Measurements from ENCODE around the gene TLCD5. TPM values are rescaled to one million over a fixed set of nuclear protein-coding genes. Genes with fewer than 3 reads are reported as not detected.

The TLCD5 gene
- total RNA-seq, 4 donors from 2014 or later = 6.3 to 9.4 (median 8.2) TPM

DNA sequence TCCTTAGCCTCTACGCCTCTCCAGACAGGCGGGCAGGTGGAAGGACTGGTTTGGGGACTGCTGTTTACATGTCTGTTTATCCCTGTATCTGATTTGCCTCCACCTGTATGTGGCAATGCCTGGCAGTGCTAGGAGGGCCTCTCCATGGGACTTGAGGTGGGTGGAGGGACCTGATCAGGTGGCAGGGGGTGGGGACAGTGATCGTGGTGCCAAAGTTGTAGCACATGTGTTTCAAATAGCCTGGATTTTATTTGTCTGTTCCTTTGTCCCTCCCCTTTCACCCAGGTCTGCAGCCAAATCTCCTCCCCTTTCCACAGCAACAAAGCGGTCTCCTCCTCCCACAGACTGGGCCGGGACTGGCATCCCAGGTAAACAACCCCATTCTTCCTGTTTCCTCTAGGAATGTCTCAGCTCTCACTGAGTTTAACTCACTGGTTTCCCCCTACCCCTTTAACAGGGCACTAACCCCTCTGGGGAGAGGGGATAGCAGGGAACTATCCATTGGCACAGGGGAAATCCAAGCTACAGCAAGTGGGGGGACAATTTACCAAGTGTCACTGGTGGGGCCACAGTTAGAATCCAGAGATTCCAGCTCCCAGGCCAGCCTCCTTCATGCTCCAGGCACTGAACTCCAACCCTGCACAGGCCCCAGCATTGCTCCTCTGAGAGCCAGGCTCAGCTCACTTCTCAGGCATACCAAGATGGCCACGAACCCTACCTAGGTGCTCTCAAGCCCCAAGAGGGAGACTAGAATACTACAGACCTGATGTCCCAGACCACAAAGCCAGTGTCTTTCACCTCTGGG, 22.9 kb upstream of the TLCD5 start:
- no peak overlapping the region for H3K4me3 ChIP-seq
- H3K9me3 ChIP-seq = no peaks in the 10 kb centered on the region
- H3K27ac ChIP-seq = no peak overlapping the region
- H3K4me1 ChIP-seq = peaks cover 0 to 21% (median 0%) of the 10 kb centered on the region in 4 donors
- peaks cover 0 to 3% of the 10 kb centered on the region in 2 donors for H3K27me3 ChIP-seq
- TF ChIP-seq EP300 (IDR thresholded peaks at IDR 0.05) (no peak), CTCF (IDR thresholded peaks at IDR 0.05) (no peak), POLR2A (IDR thresholded peaks at IDR 0.05) (no peak)
- DNase-seq (ENCODE audit: low spot score in 2 of 2) = no peak
- no peaks in the 10 kb centered on the region for H3K36me3 ChIP-seq
- 62 to 74% methylated on average over 6 of the region's 6 CpGs for WGBS, 2 donors

DNA sequence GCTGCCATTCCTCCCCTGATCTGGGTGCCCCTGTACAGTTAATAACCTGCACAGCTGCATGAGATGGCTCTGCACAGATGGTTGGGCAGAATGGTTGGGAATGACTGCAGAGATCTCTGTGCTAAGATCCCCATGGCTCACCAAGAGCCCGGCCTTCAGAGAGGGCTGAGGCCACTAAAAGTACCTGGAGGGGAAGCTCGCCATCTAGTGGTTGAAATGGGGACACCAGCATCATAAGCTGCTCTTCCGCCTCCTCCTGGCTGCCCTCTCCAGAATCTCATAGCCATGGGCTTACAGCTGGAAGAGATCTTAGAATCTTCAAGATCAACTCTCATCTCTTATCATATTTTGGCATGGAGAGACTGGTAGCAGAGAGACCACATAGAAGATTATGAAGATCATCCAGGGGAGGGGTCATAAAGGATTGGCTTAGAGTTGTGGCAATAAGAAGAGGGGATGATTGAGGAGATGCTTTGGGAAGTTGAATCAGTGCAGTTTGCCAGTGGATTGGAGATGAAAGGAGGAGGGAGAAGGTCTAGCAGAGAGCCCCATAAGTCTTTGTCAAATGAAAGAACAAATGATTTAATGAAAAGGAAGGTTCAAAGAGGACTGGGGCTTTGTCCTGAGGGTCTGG, 22.0 kb upstream of the TLCD5 start:
- TF ChIP-seq EP300 (IDR thresholded peaks at IDR 0.05) = no peak
- peak; percentile 78 to 82 (median 80) for TF ChIP-seq CTCF (IDR thresholded peaks at IDR 0.05)
- peaks cover 0 to 1% of the 10 kb centered on the region in 2 donors for H3K27me3 ChIP-seq
- H3K4me3 ChIP-seq = no peak overlapping the region
- no peaks in the 10 kb centered on the region for H3K36me3 ChIP-seq
- no peak overlapping the region for H3K27ac ChIP-seq
- peak; percentile 51 to 82 for DNase-seq (ENCODE audit: low spot score in 2 of 2)
- H3K4me1 ChIP-seq = peaks cover 0 to 21% (median 0%) of the 10 kb centered on the region in 4 donors
- WGBS, 2 donors = 21 to 26% methylated on average over 3 of the region's 3 CpGs
- H3K9me3 ChIP-seq = no peaks in the 10 kb centered on the region

GRCh38 chr11:120304526-120304925, 20.6 kb upstream of the TLCD5 start:
- no peak overlapping the region for H3K27ac ChIP-seq
- DNase-seq (ENCODE audit: low spot score in 2 of 2) = no peak
- no peaks in the 10 kb centered on the region for H3K27me3 ChIP-seq
- H3K4me3 ChIP-seq = no peak overlapping the region
- TF ChIP-seq CTCF (IDR thresholded peaks at IDR 0.05) (no peak), POLR2A (IDR thresholded peaks at IDR 0.05) (no peak)
- no peaks in the 10 kb centered on the region for H3K36me3 ChIP-seq
- H3K9me3 ChIP-seq = no peaks in the 10 kb centered on the region
- H3K4me1 ChIP-seq = peaks cover 0 to 21% (median 0%) of the 10 kb centered on the region in 4 donors

GRCh38 chr11:120305286-120305685, 19.8 kb upstream of the TLCD5 start:
- Histone ChIP-seq H3K9me3 (no peaks in the 10 kb centered on the region), H3K36me3 (no peaks in the 10 kb centered on the region), H3K27ac (no peak overlapping the region), H3K27me3 (no peaks in the 10 kb centered on the region), H3K4me1 (peaks cover 0 to 15% (median 0%) of the 10 kb centered on the region in 4 donors), H3K4me3 (no peak overlapping the region)
- no peak for TF ChIP-seq POLR2A (IDR thresholded peaks at IDR 0.05)
- TF ChIP-seq CTCF (IDR thresholded peaks at IDR 0.05) = no peak
- TF ChIP-seq EP300 (IDR thresholded peaks at IDR 0.05) = no peak
- 85% methylated on average over 12 of the region's 12 CpGs for WGBS, 2 donors
- no peak for DNase-seq (ENCODE audit: low spot score in 2 of 2)

Measured in tibial nerve (tissue), 4 donors.